ENCODE results near the gene JPH2. TPM values are rescaled to one million over a fixed set of nuclear protein-coding genes. Genes with fewer than 3 reads are reported as not detected.

JPH2 gene
- total and polyA plus RNA-seq, 2 of the 4 experiments (the other 2 are of a cell fraction): 0.44 to 0.54 TPM

DNA sequence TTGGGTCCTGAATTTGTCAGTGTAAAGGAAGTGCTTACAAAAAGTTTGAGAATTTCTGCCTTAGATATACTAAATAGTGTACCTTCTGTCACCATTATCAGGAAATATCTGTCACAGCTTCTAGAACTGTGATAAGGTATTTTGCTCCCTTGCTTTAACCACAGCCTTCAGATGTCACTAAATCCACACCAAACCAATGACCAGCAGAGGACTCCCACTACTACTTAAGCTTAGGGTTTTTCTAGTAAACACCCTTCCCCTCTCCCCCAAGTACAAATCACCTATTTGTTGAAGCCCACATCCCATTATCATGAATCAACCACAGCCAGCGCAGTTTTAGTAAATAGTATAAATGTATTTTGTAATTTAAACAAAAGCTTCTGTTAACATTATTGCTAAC, 8.6 kb upstream of the JPH2 start:
- no TSS peak for BruUV-seq (replicated peaks)
- no peak overlapping the region for H2AK9ac ChIP-seq (replicated peaks; ENCODE audit: low read depth, low read length, poor library complexity)
- intact Hi-C loops (cut with micrococcal nuclease): no loop called here
- in situ Hi-C loops (cut with MboI; ENCODE audit: low sequenced_read_pairs): no loop called here
- no peak overlapping the region for H2BK120ac ChIP-seq (ENCODE audit: low read depth, low read length)
- no peak overlapping the region for H3K27ac ChIP-seq (ENCODE audit: insufficient read depth, low read length)
- H3K4me1 ChIP-seq (ENCODE audit: control insufficient read depth, insufficient read depth, low read length): peaks cover 5% of the 10 kb centered on the region
- H3K23ac ChIP-seq (ENCODE audit: low read depth, low read length): no peak overlapping the region
- no peak overlapping the region for H2AFZ ChIP-seq (replicated peaks; ENCODE audit: low read length, poor library complexity)
- no peak overlapping the region for H4K5ac ChIP-seq (ENCODE audit: low read depth, low read length)
- ChIA-PET CTCF (interaction anchor here (2.0 kb wide), 1 partner anchor 79 kb away, joined by 11 read pairs; no protein-coding TSS in a partner anchor), POLR2A (ENCODE audit: unreplicated experiment) (interaction anchor here (0.6 kb wide), 1 partner anchor 428 kb away, joined by 3 read pairs; no protein-coding TSS in a partner anchor)
- no peak overlapping the region for H2BK15ac ChIP-seq (ENCODE audit: low read depth, low read length)
- H2AK5ac ChIP-seq (ENCODE audit: low read depth, low read length): no peak overlapping the region
- no peak overlapping the region for H3K4ac ChIP-seq (ENCODE audit: low read depth, low read length)
- H2BK20ac ChIP-seq (ENCODE audit: low read depth, low read length): no peak overlapping the region
- no peak for ATAC-seq (ENCODE audit: low read depth)
- WGBS, 2 experiments (ENCODE audit: extremely low coverage in 2 of 2, insufficient read length in 1 of 2): no CpG with 5 or more reads among the region's 1 CpG
- peaks cover 5% of the 10 kb centered on the region; the same call in 1 of the 2 replicates for H4K20me1 ChIP-seq (ENCODE audit: insufficient read depth, low read length)
- TF ChIP-seq POLR2A (IDR thresholded peaks at IDR 0.05; ENCODE audit: low read depth, low read length) (peak; percentile 35; the same call in 1 of the 2 replicates), FOS (IDR thresholded peaks at IDR 0.05; ENCODE audit: low read depth, low read length) (no peak), SMC3 (IDR thresholded peaks at IDR 0.05; ENCODE audit: low read depth, low read length) (no peak), RAD21 (IDR thresholded peaks at IDR 0.05; ENCODE audit: low read length) (no peak)
- TF ChIP-seq, protein P1, sequence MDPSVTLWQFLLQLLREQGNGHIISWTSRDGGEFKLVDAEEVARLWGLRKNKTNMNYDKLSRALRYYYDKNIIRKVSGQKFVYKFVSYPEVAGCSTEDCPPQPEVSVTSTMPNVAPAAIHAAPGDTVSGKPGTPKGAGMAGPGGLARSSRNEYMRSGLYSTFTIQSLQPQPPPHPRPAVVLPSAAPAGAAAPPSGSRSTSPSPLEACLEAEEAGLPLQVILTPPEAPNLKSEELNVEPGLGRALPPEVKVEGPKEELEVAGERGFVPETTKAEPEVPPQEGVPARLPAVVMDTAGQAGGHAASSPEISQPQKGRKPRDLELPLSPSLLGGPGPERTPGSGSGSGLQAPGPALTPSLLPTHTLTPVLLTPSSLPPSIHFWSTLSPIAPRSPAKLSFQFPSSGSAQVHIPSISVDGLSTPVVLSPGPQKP (IDR thresholded peaks at IDR 0.05; ENCODE audit: borderline replicate concordance, low read depth, low read length): no peak
- H3K56ac ChIP-seq (ENCODE audit: extremely low read depth, insufficient read depth, low read length): no peak overlapping the region
- peaks cover 31 to 33% of the 10 kb centered on the region in 2 experiments for H3K79me1 ChIP-seq (ENCODE audit: low read depth in 1 of 2, low read length in 2 of 2)
- H2BK5ac ChIP-seq (ENCODE audit: low read depth, low read length, poor library complexity, severe bottlenecking): no peak overlapping the region
- H4K8ac ChIP-seq (ENCODE audit: low read depth in 2 of 2, low read length in 2 of 2): no peak overlapping the region
- no peak overlapping the region for H3K18ac ChIP-seq (ENCODE audit: low read depth, low read length)
- no peak overlapping the region for H4K91ac ChIP-seq (ENCODE audit: insufficient read depth, low read depth, low read length)
- no peaks in the 10 kb centered on the region for H3K27me3 ChIP-seq (ENCODE audit: control insufficient read depth, insufficient read depth, low read length)
- H3K9me1 ChIP-seq (ENCODE audit: insufficient read depth, low read length): peaks cover 18% of the 10 kb centered on the region
- DNase-seq: no peak
- no peak overlapping the region for H3K4me2 ChIP-seq (ENCODE audit: low read depth, low read length)
- H3K9me3 ChIP-seq (ENCODE audit: control insufficient read depth, insufficient read depth, low read length): no peaks in the 10 kb centered on the region
- no peak overlapping the region for H3K9ac ChIP-seq (ENCODE audit: low read depth, low read length)
- H3K14ac ChIP-seq (replicated peaks; ENCODE audit: low read depth, low read length): no peak overlapping the region
- dilution Hi-C loops (cut with HindIII; ENCODE audit: low sequenced_read_pairs, unreplicated experiment): no loop called here
- no peak overlapping the region for H3K4me3 ChIP-seq (ENCODE audit: insufficient read depth, low read depth, low read length)
- peaks cover 23% of the 10 kb centered on the region for H3K36me3 ChIP-seq (ENCODE audit: control insufficient read depth, insufficient read depth, low read length)
